ENCODE data around the gene MYD88. TPM values are rescaled to one million over a fixed set of nuclear protein-coding genes. Genes with fewer than 3 reads are reported as not detected.

MYD88 gene
- polyA plus RNA-seq, 4 donors: 24.0 to 29.8 (median 25.7) TPM

DNA sequence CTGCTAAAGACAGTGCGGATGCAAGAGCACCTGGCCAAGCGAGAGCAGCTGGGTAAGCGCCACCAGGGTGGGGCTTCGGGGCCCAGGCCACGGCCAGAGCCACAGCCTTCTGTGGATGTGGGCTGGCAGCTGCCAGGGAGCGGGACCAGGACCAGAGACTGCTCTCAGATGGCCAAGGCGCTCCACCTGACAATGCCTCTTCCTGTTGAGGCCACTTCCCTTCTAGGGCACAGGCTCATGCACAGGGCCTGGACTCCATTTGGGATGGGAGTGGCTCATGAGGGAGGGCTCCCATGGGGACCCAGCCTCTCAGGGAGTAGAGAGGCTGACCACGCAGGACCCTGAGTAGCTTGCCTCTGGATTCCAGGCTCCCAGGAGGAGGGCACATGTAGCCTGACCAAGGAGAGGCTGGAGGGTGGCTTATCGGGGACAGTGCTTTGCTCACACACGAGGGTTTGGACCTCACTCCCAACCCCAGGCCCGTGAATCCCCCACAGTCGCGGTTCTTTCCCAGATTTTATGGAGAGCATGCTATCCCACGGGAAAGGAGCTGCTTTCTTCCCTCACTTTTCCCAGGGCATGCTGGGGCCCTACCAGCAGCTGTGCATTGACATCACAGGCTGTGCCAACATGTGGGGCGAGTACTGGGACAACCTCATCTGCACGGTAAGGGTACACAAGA lies 26.6 kb upstream of the MYD88 start:
- no peak for DNase-seq (ENCODE audit: low read depth in 4 of 4, low spot score in 3 of 4)

DNA sequence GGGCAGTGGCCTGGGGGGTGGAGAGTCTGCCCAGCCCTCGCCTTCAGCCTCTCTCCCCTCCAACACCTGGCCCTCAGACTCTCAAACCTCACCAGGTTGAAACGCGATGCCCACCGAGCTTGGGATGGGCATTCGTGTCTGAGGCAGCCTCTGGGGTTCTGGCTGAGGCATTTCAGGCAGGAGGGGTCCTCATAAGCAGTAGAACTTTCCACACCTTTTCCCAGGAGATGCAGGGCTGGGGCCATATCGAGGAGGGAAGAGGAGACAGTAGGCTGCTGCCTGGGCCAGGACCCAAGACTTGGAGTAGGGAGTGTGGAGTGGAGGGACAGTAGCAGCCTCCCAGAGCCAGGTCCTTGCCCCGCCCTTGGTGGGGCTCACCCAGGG lies 26.1 kb upstream of the MYD88 start:
- DNase-seq (ENCODE audit: low read depth in 4 of 4, low spot score in 3 of 4): no peak

DNA sequence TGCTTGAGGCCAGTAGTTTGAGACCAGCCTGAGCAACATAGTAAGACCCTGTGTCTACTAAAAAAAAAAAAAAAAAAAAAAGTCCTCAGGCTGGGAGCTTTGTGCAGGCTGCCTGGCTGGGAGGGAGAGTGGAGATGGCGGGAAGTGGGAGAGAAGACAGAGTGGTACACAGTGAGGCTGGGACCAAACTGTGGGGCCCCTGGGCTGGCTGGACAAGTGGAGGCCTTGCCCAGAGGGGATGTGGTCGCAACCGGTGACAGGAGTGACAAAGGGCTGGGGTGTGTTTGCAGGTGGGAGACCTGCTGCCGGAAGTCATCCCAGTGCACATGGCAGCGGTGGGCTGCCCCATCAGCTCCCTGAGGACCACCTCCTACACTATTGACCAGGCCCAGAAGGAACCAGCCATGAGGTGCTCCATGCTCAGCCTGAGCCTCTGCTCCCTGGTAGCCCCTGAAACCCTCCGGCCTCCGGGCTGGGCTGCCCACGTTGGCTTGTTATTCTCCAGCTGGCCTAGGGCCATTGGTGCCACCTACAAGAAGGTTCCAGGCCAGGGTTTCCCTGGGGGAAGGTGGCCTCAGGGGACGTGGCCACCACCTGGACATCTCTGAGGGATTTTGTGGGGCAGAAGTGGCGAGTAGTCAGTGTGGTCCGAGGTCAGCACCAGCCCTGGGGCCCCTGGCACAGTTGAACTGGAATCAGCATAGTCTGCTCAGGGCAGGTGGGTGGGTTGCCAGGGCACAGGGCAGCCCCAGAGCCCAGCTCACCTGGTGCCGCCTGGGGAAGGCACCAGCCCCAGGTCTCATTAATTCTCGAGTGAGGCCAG lies 24.2 kb upstream of the MYD88 start:
- DNase-seq (ENCODE audit: low read depth in 4 of 4, low spot score in 3 of 4): no peak

DNA sequence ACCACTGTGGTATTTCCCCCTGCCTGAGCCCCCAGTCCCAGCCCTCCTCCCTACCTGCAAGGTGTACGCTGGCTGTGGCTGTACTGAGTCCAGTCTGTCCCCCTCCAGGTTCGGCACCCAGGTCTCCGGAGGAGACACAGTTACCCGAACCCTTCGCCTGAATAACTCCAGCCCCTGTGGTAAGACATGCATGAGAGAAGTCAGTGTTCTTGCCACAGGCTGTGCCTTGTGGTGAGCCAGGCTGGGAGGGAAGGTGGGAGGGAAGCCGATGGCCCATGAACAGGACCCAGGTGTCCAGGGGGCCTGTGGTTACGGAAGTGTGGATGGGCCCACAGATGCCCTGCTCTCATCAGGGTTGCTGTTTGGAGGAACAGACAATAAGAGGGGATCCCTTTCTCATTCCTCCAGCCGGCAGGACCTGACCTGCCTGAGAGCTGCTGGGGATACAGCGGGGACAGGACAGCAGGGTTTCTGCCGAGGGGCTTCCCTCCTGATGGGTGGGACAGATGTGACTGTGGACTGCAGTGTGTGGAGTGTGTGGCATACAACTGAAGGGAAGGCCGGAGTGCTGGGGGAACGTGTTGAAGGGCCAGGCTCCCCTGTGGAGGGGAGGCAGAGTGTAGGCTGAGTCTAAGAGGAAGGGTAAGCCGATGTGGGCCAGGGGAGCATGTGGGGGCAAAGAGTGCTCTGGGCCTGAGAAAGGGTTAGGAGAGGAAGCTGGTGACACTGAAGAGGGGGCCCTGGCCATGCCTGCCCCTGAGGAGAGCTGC lies 23.4 kb upstream of the MYD88 start:
- no peak for DNase-seq (ENCODE audit: low read depth in 4 of 4, low spot score in 3 of 4)

DNA sequence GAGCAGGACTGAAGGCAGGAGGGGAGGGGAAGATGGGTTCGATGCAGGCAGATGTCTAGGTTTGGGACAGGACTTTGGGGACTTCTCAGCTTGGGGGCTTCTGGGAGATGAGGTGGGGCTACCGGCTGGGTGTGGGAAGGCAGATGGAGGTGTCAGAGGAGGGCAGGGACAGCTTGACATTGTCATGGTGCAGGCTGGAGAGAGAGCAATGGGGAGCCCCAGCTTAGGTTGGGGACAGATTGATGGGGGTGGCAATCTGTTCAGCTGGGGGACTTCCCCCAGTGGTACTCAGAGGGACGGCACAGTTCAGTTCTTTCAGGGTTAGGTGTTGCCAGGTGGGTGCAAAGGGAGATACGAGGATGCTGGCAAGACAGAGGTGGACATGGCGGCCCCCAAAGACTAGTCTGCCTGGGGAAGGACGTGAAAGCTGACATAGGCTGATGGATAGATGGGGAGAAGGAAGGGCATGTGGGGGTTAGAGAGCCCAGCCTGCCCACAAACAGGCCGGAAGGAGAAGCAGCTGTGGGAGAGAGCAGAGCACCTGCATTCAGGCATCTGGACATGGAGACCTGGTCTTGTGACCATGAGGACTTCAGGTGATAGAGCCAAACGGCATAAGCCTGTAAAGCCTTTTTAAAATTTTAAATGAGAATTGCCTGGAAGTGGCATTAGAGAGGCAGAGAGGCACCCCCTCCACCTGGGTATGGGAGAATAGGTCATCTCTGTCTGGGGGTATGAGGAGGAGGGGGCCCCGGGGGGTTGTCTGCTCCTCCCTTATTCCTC lies 22.6 kb upstream of the MYD88 start:
- no peak for DNase-seq (ENCODE audit: low read depth in 4 of 4, low spot score in 3 of 4)

DNA sequence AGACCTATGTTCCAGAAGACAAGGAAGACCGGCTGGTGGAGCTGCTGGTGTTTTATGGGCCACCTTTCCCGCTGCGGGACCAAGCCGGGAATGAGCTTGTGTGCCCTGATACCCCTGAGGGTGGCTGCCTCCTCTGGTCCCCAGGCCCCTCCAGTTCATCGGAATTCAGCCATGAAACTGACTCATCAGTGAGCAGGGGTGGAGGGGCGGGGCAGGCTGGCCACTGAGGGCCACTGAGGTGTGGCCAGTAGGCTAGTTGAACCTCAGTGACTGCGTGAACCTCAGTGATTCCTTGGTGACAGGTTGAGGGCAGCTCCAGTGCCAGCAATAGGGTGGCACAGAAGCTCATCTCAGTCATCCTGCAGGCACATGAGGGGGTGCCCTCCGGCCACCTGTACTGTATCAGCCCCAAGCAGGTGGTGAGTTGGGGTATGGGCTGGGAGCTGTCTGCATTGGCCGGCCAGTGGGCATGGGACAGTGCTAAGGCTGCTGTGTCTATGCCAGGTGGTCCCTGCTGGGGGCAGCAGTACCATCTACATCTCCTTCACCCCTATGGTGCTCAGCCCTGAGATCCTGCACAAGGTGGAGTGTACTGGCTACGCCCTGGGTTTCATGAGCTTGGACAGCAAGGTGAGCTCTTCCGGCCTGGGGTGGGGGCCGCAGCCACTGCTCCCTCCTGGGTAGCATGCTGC lies 21.8 kb upstream of the MYD88 start:
- DNase-seq (ENCODE audit: low read depth in 4 of 4, low spot score in 3 of 4): no peak

DNA sequence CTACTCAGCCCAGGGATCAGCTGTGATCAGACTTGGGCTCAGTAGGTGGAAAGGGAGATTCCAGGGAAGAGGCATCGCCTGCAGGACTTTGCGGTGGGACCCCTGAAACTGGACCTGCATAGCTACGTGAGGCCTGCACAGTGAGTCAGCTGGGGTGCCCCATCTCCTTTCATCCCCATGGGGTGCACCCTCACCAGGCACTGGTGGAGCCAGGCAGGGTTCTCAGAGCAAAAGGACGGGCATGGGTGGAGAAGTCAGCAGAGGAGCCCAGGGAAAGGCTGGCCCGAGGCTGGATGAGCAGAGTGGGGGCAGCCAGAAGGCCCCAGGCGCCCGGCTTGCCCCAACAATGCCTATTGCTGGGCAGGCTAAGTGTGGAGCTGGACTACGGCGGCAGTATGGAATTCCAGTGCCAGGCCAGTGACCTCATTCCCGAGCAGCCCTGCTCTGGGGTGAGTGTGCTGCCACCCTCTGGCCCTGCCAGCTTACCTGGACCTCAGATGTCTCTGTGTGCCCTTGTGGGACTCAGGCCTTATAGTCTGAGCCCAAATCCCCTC lies 21.2 kb upstream of the MYD88 start:
- no peak for DNase-seq (ENCODE audit: low read depth in 4 of 4, low spot score in 3 of 4)

DNA sequence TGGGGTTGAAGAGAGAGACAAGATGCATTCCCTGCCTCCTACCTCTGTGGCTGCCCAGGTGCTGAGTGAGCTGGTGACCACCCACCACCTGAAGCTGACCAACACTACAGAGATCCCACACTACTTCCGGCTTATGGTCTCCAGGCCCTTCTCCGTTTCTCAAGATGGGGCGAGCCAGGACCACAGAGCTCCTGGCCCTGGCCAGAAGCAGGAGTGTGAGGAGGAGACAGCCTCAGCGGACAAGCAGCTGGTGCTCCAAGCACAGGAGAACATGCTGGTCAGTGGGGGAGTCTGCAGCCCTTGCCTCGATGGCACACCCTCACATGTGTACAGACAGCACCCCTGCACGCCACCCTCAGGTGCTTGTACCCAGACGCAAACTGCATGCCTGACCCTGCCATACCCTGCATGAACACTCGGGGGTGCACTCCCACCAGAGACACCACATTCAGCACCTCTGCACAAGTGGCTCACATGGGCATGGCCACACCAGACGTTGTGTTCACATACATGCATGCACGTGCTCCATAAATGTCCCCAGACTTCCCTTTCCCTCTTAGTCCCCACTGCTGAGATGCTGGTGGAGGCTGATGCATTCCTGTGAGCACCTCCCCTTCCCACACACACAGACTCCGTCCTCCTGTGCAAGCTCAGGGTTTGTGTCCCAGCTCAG lies 20.6 kb upstream of the MYD88 start:
- no peak for DNase-seq (ENCODE audit: low read depth in 4 of 4, low spot score in 3 of 4)

DNA sequence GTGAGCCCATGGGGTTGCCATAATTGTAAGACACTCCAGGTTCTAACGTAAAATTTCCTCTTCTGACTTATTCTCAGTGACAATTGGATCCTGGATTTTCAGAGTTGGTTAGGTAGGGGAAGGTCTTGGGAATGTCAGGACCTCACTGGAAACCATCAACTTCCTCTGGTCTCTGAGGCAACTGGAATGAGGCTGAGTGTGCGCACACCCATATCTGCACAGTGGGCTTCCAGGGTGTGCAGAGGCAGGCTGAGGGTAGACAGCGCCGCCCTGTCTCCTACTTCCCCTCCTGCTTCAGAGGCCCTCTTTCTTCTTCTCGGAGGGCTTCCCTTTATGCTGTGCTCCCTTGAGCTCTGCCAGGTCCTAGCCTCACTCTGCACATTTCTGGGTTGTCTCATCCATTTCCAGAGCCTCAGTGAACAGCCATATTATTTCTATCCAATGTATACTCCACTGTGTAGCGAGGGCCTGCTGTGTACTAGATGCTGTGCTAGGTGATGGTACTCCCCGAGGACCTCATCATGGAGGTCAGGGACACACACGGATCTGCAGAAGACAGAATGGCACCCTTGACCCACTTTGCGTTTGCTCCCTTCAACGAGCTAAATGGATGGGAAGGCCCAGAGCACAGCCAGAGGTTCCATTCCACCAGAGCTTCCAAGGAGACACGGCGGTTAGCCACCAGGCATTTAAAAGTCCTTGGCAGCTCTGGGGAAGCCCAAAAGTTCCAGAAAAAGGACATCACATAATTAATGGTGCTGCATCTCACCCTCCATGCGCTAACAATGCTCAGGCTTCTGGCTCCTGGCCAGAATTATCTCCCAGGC lies 19.8 kb upstream of the MYD88 start:
- DNase-seq (ENCODE audit: low read depth in 4 of 4, low spot score in 3 of 4): no peak

DNA sequence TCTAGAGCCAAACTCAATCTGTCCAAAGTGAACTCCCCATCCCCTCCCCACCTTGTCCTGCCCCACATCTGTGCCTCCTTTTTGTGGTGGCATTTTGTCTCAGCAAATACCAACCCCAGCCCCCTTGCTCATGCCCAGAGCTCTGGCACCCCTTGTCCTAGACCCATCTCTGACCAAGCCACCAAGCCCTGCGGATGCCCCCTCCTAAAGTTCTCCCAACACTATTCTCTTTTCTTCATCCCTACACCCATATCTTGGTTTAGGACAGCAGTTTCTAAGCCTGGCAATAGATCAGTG lies 19.3 kb upstream of the MYD88 start:
- no peak for DNase-seq (ENCODE audit: low read depth in 4 of 4, low spot score in 3 of 4)

DNA sequence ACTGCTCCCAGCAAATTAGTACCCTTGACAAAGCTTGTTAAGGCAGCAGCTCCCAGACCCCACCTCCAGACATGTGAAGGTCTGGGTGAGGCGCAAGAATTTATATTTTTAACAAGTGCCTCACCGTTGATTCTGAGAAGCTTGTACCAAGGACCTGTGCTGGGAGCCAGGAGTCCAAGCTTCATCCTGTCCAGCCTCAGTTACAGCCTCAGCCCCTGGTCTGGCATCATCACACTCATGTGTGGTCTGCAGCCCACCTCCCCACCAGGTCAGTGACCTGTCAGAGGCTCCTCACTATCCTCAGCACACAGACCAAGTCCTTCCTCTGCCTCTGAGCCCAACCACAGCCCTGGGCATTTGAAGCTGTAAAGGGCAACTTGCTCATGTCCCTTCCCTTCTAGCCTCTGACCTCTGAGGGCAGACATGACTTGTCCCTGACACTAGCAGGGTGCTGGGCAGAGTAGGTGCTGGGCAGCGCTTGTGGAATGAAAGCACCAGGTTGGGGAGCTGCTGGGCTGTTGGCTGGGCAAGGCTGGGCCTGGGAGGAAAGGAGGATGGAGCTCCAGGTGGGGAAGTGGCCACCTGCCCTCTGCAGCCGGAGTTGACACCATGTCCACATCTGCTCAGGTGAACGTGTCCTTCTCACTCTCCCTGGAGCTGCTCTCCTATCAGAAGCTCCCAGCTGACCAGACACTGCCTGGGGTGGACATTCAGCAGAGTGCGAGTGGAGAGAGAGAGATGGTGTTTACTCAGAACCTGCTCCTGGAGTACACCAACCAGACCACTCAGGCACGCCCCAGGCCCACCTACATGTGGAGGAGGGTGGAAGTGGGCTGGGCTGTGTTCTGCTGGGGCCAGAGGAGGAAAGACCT lies 18.4 kb upstream of the MYD88 start:
- no peak for DNase-seq (ENCODE audit: low read depth in 4 of 4, low spot score in 3 of 4)

DNA sequence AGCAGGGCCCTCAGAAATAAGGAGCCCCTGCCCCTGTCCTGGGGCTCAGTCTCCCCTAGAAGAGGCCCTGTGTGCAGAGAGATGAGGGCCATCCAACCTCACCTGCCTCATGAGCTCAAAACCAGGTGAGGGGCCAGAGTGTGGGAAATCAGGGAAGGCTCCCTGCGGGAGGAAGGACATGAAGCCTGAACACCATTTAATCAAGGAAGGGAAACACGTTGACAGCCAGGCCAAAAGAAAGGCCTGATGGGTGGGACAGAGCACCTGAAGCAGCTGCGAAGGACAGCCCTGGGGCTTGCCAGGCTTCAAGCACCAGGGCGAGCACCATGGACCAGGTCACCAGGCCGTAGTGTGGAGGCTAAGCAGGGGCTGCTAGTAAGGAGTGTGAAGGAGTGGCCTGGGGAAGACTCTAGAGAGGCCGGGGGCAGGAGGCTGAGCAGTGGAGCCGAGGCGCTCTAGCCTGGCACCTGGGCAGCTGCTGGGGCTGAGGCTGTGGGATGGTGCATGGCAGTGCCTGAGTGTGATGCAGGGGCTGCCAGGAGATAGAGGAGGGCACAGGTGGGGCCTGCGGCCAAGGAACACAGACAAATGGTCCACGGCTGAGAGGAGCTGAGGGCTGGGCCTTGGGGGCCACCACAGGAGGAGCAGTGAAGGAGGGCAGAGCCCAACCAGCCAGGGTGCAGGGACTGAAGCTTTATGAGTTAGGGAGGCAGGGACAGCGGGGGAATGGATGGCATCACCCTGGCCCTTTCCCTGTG lies 17.6 kb upstream of the MYD88 start:
- DNase-seq (ENCODE audit: low read depth in 4 of 4, low spot score in 3 of 4): no peak

DNA sequence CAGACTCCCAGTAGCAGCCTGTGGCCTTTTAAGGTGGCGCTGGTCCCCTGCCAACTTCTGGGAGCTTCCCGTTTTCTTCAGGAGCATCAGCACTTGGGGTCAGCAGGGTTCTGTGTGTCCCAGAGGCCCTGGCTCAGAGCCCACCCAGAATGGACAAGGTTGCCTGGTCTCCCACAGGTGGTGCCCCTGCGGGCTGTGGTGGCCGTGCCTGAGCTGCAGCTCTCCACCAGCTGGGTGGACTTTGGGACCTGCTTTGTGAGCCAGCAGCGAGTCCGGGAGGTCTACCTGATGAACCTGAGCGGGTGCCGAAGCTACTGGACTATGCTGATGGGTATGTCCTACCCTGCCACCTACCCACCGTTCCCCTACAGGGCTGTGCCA lies 17.0 kb upstream of the MYD88 start:
- no peak for DNase-seq (ENCODE audit: low read depth in 4 of 4, low spot score in 3 of 4)

DNA sequence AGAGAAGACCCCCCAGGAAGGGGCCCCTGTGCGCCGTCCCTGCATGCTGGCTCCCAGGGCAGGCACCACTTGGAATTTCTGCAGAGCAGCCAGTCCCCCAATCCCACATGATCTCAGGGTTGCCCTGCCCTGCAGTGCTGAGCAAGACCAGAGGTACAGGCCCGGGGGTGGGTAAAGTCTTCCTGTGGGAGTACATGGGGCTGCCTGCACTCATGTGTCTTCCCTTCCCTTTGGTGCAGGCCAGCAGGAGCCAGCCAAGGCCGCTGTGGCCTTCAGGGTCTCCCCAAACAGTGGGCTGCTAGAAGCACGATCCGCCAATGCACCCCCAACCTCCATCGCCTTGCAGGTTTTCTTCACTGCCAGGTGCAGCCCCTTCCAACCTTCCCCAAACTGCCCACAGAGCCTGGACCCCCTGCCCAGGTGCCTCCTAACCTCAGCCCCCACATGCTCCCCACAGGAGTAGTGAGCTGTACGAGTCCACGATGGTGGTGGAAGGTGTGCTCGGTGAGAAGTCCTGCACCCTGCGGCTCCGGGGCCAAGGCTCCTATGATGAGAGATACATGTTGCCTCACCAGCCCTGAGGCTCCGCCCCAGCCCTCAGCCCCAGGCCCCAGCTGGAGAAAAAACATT lies 16.5 kb upstream of the MYD88 start:
- DNase-seq (ENCODE audit: low read depth in 4 of 4, low spot score in 3 of 4): no peak

DNA sequence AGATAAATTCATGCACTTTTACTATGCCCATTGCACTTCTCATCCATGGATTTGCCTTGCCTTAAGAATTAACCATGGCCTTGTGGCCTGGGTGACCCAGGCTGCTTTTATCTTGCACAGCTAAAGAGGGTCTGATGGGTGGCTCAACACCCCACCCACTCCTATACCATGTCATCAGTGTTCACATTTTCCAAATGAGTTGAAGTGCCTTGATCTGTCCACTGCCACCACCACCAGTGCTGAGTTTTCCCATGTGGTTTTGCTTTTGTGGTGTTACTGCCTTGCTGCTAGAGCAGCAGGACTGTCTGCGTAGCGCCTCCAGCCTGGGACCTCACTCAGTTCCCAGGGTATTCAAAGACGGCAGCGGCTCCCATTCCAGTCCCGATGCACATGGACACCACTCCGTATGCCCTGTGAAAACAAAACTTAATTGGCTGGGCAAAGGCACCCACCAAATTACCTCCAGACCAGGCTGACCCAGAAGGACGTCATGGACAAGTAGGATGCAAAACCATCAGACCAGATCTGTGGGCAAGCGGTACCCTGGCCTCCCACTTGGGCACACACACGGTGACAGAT lies 15.7 kb upstream of the MYD88 start:
- no peak for DNase-seq (ENCODE audit: low read depth in 4 of 4, low spot score in 3 of 4)

All from left renal pelvis (tissue), 4 donors.